GM19467 (cell line): Measurements from ENCODE around the gene SUSD1.
"Not testable (repeated sequence)": the region's sequence is repeated elsewhere in the genome, so short reads cannot be mapped to it uniquely, and the experiment has no call there.

Experiments
- ATAC-seq: cut with Tn5 transposase; IDR thresholded peaks from one replicate; pipeline ENCODE4 v1.9.1; 2021; ENCODE audit warnings: mild to moderate bottlenecking, moderate library complexity; ENCODE audit not compliant: unreplicated experiment

SUSD1 gene

GRCh38 chr9:112104401-112104800, 70.7 kb downstream of the SUSD1 start:
- ATAC-seq, result no peak

GRCh38 chr9:112103405-112103804, 71.7 kb downstream of the SUSD1 start:
- ATAC-seq, result no peak

- peak; percentile 59 for ATAC-seq
Observed at GRCh38 chr9:112097712-112098688, 77.1 kb downstream of the SUSD1 start.

GRCh38 chr9:112094948-112095681, 80.0 kb downstream of the SUSD1 start:
- no peak for ATAC-seq

GRCh38 chr9:112094241-112094640, 80.9 kb downstream of the SUSD1 start:
- ATAC-seq, result no peak

GRCh38 chr9:112093870-112094216, 81.3 kb downstream of the SUSD1 start:
- no peak for ATAC-seq

GRCh38 chr9:112093147-112093869, 81.8 kb downstream of the SUSD1 start:
- no peak for ATAC-seq

- ATAC-seq, result no peak
Observed at GRCh38 chr9:112091810-112092209, 83.3 kb downstream of the SUSD1 start.

GRCh38 chr9:112087506-112087905, 87.6 kb downstream of the SUSD1 start:
- no peak for ATAC-seq

GRCh38 chr9:112086627-112087026, 88.5 kb downstream of the SUSD1 start:
- ATAC-seq, result no peak

- ATAC-seq, result no peak
Observed at GRCh38 chr9:112084907-112085306, 90.2 kb downstream of the SUSD1 start.

- no peak for ATAC-seq
Observed at GRCh38 chr9:112084334-112084733, 90.8 kb downstream of the SUSD1 start.

- no peak for ATAC-seq
Observed at GRCh38 chr9:112081918-112082729, 93.0 kb downstream of the SUSD1 start.

GRCh38 chr9:112080831-112081542, 94.1 kb downstream of the SUSD1 start:
- ATAC-seq, result no peak

- ATAC-seq, result peak; percentile 46
Observed at GRCh38 chr9:112078432-112078831, 96.7 kb downstream of the SUSD1 start.

- ATAC-seq, result no peak
Observed at GRCh38 chr9:112076814-112077213, 98.3 kb downstream of the SUSD1 start.

GRCh38 chr9:112075009-112075378, 100.1 kb downstream of the SUSD1 start:
- ATAC-seq, result no peak

GRCh38 chr9:112074250-112075008, 100.7 kb downstream of the SUSD1 start:
- no peak for ATAC-seq

- ATAC-seq, result not testable (repeated sequence)
Observed at GRCh38 chr9:112073639-112074173, 101.4 kb downstream of the SUSD1 start.
